SK-N-SH treated with all-trans-retinoic acid at 6 μM for 48 hours (cell line): ENCODE data around the gene MYH14.

Experiments
- POU6F1 ChIP-seq: fragments of 250-450 bp; sonication (Bioruptor Pico); IDR thresholded peaks from 2 replicates; pipeline ENCODE4 v1.8.0; 2021; ENCODE audit warnings: low read depth, mild to moderate bottlenecking, moderate library complexity, borderline replicate concordance
- ZFP3 ChIP-seq: fragments of 250-450 bp; sonication (Bioruptor Pico); IDR thresholded peaks from 2 replicates; pipeline ENCODE4 v1.5.0; 2020; ENCODE audit warnings: mild to moderate bottlenecking, moderate library complexity

DNA sequence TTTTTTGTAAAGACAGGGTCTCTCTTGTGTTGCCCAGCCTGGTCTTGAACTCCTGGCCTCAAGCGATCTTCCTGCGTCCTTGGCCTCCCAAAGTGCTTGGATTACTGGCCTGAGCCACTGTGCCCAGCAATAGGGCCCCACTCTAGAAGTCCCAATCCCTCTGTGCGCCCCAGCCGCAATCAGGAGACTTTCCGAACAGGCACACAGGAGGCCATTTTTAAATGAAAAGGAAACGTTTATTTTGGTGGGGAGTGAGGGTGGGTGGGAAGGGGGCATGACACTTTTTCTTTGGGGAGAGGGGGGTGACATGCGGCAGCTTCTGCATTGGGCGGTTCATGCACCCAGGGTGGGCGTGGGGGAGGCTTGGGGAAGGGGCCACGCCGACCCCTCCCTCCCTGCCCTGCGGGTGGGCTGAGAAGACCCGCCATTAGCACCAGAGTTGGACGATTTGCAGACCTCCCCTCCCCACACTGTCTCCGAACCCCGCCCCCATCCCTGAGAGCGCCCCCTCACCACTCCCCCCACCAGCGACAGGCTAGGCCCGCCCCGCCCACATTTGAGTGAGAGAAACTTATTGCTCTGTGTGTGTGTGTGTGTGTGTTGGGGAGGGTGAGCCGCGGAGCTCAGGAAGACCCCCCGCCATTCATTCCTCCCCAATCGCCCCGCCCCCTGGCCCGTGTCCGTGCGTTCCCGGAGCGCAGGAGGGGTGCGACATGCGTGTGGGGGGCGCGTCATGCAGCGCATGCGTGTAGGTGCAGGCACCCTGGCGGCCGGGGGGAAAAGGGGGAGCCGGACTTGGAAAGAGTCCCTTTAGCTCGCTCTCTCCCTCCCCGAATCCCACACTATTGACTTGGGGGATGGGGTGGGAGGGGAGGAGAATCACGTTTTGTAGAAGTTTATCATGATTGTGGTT is 108.6 kb downstream of the MYH14 start:
- TF ChIP-seq ZFP3 = no peak
- no peak for TF ChIP-seq POU6F1 (CRISPR knock-in tag)
